SU-DHL-6 (cell line): ENCODE data around the gene HSF2BP.

ENCODE experiments used
- CTCF ChIP-seq: fragments of 200-600 bp; sonication (generic); IDR thresholded peaks from one replicate; pipeline ENCODE4 v1.5.1; 2017; ENCODE audit warnings: antibody characterized with exemption, mild to moderate bottlenecking, low read length, moderate library complexity; ENCODE audit not compliant: insufficient read depth, poor library complexity, severe bottlenecking
- EZH2phosphoT487 ChIP-seq: fragments of 200-600 bp; sonication (generic), shearing (Covaris generic); conservative IDR thresholded peaks from 2 replicates; pipeline ENCODE4 v1.6.1; 2018; ENCODE audit warnings: mild to moderate bottlenecking, antibody characterized with exemption, low read length, moderate library complexity, mixed read lengths

GRCh38 chr21:43701936-43702784 lies 42.9 kb upstream of the HSF2BP start:
- TF ChIP-seq CTCF (no peak), EZH2phosphoT487 (no peak)
